Upper lobe of left lung (tissue), 4 donors: Measurements from ENCODE around the gene CHD5.

ENCODE experiments used
- CTCF ChIP-seq, 6 experiments: fragments of 450-650 bp in 4 of 6; fragments of 200-600 bp in 2 of 6; sonication (generic) in 2 of 6; IDR thresholded peaks; one replicate each; pipeline ENCODE4 v1.5.1; 2016 to 2019; ENCODE audit warnings: antibody characterized with exemption in 6 of 6
- EP300 ChIP-seq, 4 donors: sonication (generic); formaldehyde crosslinking; IDR thresholded peaks; one replicate each; pipeline ENCODE4 v1.5.1; 2017; ENCODE audit warnings: antibody characterized with exemption in 4 of 4, control low read depth in 2 of 4
- POLR2A ChIP-seq, 4 donors: fragments of 450-650 bp; IDR thresholded peaks; one replicate each; pipeline ENCODE4 v1.5.1; 2016 to 2017; ENCODE audit warnings: antibody characterized with exemption in 4 of 4, mild to moderate bottlenecking in 2 of 4
- POLR2AphosphoS5 ChIP-seq, 2 donors: sonication (generic); formaldehyde crosslinking; IDR thresholded peaks; one replicate each; pipeline ENCODE4 v1.5.1; 2017; ENCODE audit warnings: antibody characterized with exemption in 2 of 2

- TF ChIP-seq POLR2AphosphoS5 (IDR thresholded peaks at IDR 0.05) = no peak
- no peak for TF ChIP-seq CTCF (IDR thresholded peaks at IDR 0.05)
- no peak for TF ChIP-seq POLR2A (IDR thresholded peaks at IDR 0.05)
- TF ChIP-seq EP300 (IDR thresholded peaks at IDR 0.05) = no peak
These were observed 64.0 kb downstream of the CHD5 start for GRCh38 chr1:6116137-6116536.
